Neural crest cell (in vitro differentiated cells): Measurements from ENCODE around the gene SLX4. TPM values are rescaled to one million over a fixed set of nuclear protein-coding genes. Genes with fewer than 3 reads are reported as not detected.
"Not testable (repeated sequence)": the region's sequence is repeated elsewhere in the genome, so short reads cannot be mapped to it uniquely, and the experiment has no call there.

Source experiments
- DNase-seq: peaks from one replicate; pipeline ENCODE4 v3.0.0; 2021; ENCODE audit warnings: low read depth, mixed read lengths, low spot score
- H3K27ac Mint-ChIP-seq: one replicate; pipeline ENCODE4 v1.8.0; 2021; ENCODE audit warnings: mild to moderate bottlenecking, mixed read lengths; ENCODE audit not compliant: unreplicated experiment
- H3K27me3 Mint-ChIP-seq: 2 replicates; pipeline ENCODE4 v1.8.0; 2021; ENCODE audit warnings: low read depth, mild to moderate bottlenecking, mixed read lengths
- H3K36me3 Mint-ChIP-seq: 2 replicates; pipeline ENCODE4 v1.8.0; 2021; ENCODE audit warnings: low read depth, mild to moderate bottlenecking, mixed read lengths
- H3K4me1 Mint-ChIP-seq: 2 replicates; pipeline ENCODE4 v1.8.0; 2021; ENCODE audit warnings: mixed read lengths
- H3K4me3 Mint-ChIP-seq: one replicate; pipeline ENCODE4 v1.8.0; 2021; ENCODE audit warnings: mild to moderate bottlenecking, mixed read lengths
- H3K9me3 Mint-ChIP-seq: 2 replicates; pipeline ENCODE4 v1.8.0; 2021; ENCODE audit warnings: mixed read lengths
- CTCF ChIP-seq: fragments of 200-600 bp; sonication (generic); conservative IDR thresholded peaks from 2 replicates; pipeline ENCODE4 v1.5.0; 2021; ENCODE audit warnings: antibody characterized with exemption, mild to moderate bottlenecking
- long read RNA-seq: library from polyadenylated mRNA; unstranded; transcript quantifications from one replicate; pipeline ENCODE4 v2.0.0, GENCODE V29; 2020
- total RNA-seq: library from RNA; stranded (reverse); gene quantifications from 2 replicates; pipeline ENCODE4 v1.2.1, GENCODE V29; 2021

SLX4 gene
- 17.2 and 17.7 TPM in 2 replicates for total RNA-seq
- long read RNA-seq, partial matches to known transcripts, result 1 of 1 reads
- long read RNA-seq, other reads (novel, unspliced or antisense), result 0 of 1 reads

DNA sequence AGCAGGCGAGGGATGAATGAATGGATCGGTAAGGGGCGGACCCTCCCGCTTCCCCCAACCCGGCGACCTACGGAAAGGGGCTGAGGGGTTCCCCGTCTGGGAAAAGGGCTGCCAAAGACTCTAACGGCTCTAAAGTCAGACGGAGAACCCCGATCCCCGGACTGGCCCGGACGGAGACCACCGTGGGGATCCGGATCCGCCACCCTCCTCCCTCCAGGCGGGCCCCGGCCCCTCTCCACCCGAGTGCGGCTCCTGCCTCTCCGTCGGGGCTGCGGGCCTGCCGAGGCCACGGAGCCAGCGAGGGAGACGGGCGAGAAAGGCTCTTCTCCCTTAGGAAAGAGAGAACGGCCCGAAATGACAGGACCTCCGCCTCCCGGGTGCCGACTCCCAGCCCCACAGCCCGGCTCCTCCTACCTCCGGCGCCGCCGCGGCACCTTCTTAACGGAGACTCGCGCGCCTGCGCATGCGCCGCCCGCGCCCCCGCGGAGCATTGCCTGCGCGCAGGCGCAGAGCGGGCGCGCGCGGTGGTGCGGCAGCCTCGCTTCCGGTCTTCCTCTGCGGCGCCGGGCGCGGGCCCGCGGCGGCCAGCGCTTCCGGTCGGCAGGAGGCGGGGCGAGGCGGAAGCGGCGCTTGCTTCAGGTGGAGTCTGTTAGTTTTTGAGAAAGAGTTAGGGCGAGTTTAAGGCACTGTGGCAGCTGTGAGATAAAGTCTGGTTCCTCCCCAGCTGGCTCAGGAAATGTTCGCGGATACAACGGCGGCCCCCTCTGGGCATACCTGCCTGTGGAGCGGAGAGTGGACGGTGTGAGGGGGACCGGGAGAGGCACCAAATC, at the start of gene SLX4:
Gene SLX4 (minus strand): TSS at position 461 of the 830 bp plus-strand sequence. CDS start 2,642 bp downstream, outside the sequence.
- Mint-ChIP-seq H3K4me3 (peak within 1 kb of the TSS; percentile 99), H3K4me1 (peaks cover 31% of the 10 kb centered on the region), H3K27me3 (no peaks in the 10 kb centered on the region), H3K9me3 (no peaks in the 10 kb centered on the region), H3K27ac (peak within 1 kb of the TSS; percentile 97), H3K36me3 (peaks cover 2% of the 10 kb centered on the region)
- DNase-seq, result peak; percentile 81
- no peak for TF ChIP-seq CTCF

DNA sequence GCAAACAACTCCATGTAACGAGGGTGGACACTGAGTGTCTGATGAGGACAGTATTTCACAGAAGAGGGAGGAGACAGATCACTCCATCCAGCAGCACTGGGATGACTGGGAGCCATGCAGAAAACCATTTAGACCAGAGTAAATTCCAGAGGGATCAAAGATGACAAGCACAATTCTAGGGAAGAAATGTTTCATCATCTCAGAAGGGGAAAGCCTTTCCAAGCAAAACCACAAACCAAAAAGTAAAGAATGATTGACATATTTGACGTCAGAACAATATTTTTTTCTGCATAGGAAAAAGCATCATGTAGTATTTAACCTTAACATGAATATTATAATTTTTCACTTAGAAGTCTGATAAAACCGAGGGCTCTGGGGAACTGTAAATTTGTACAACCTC, 47.8 kb upstream of the SLX4 start:
- Mint-ChIP-seq H3K4me1 (peaks cover 5% of the 10 kb centered on the region), H3K9me3 (no peaks in the 10 kb centered on the region), H3K36me3 (peaks cover 3% of the 10 kb centered on the region), H3K4me3 (peak overlapping the region; percentile 44), H3K27me3 (no peaks in the 10 kb centered on the region), H3K27ac (no peak overlapping the region)
- DNase-seq, result no peak
- TF ChIP-seq CTCF, result no peak

- DNase-seq, result no peak
- Mint-ChIP-seq H3K27me3 (no peaks in the 10 kb centered on the region), H3K36me3 (peaks cover 5% of the 10 kb centered on the region), H3K4me3 (no peak overlapping the region), H3K27ac (no peak overlapping the region), H3K4me1 (peaks cover 9% of the 10 kb centered on the region), H3K9me3 (no peaks in the 10 kb centered on the region)
- no peak for TF ChIP-seq CTCF
Measured at GRCh38 chr16:3656491-3657468, 45.4 kb upstream of the SLX4 start.

GRCh38 chr16:3656160-3656490, 44.7 kb upstream of the SLX4 start:
- H3K4me1 Mint-ChIP-seq, H3K27me3 Mint-ChIP-seq, H3K4me3 Mint-ChIP-seq, H3K9me3 Mint-ChIP-seq, H3K36me3 Mint-ChIP-seq, DNase-seq, H3K27ac Mint-ChIP-seq: not testable (repeated sequence)

- no peaks in the 10 kb centered on the region for H3K27me3 Mint-ChIP-seq
- no peak overlapping the region for H3K4me3 Mint-ChIP-seq
- no peak for TF ChIP-seq CTCF
- no peak overlapping the region for H3K27ac Mint-ChIP-seq
- H3K36me3 Mint-ChIP-seq, result peaks cover 5% of the 10 kb centered on the region
- DNase-seq, result no peak
- peaks cover 9% of the 10 kb centered on the region for H3K4me1 Mint-ChIP-seq
- H3K9me3 Mint-ChIP-seq, result no peaks in the 10 kb centered on the region
Measured at GRCh38 chr16:3655396-3656159, 44.2 kb upstream of the SLX4 start.
